ENCODE data around the gene CFAP54.
"Not testable (repeated sequence)": the region's sequence is repeated elsewhere in the genome, so short reads cannot be mapped to it uniquely, and the experiment has no call there.

The CFAP54 gene

GRCh38 chr12:96472384-96472783, 17.0 kb upstream of the CFAP54 start:
- DNase-seq, result no peak

GRCh38 chr12:96473394-96474093, 15.8 kb upstream of the CFAP54 start:
- no peak for DNase-seq

GRCh38 chr12:96474206-96474605, 15.2 kb upstream of the CFAP54 start:
- DNase-seq, result no peak

GRCh38 chr12:96478011-96478410, 11.4 kb upstream of the CFAP54 start:
- no peak for DNase-seq

DNA sequence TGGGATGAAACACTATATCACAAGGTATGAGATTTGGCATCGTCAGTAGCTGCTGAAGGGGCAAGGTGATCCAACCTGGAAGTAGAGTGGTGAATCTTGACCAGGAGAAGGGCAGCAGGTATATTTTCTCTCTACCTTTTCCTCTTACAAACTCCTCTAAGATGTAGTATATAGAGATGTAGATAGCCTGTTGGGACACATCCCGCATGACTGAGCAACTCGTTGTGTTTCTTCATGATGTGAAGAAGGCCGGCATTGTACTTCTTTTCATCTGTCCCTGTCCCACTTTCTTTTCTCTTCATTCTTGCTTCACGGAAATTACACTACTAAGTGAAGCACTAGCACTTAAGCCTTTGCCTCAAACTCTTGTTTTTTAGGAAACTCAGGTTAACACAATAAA, 7.3 kb upstream of the CFAP54 start:
- no peak for DNase-seq

GRCh38 chr12:96483116-96483515, 6.3 kb upstream of the CFAP54 start:
- no peak for DNase-seq

GRCh38 chr12:96486751-96487613, 2.4 kb upstream of the CFAP54 start:
- peak in 1 of 56 donors; percentile 0 for DNase-seq

- no peak for DNase-seq
Measured at GRCh38 chr12:96487634-96488033, 1.7 kb upstream of the CFAP54 start.

GRCh38 chr12:96493106-96493505, 3.7 kb downstream of the CFAP54 start:
- no peak for DNase-seq

DNA sequence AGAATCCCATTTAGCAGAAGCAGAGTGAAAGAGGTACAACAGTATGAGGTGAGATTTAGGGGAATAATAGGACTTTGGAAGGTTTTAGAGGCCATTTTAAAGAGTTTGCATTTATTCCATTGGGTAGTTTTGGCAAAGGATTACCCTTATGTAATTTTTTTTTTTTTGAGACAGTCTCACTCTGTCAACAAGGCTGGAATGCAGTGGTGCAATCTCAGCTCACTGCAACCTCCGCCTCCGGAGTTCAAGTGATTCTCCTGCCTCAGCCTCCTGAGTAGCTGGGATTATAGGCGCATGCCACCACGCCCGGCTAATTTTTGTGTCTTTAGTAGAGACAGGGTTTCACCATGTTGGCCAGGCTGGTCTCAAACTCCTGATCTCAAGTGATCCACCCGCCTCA, 4.8 kb downstream of the CFAP54 start:
- DNase-seq, result not testable (repeated sequence)

- no peak for DNase-seq
Measured at GRCh38 chr12:96495155-96495554, 5.8 kb downstream of the CFAP54 start.

- no peak for DNase-seq
Measured at GRCh38 chr12:96495841-96496545, 6.6 kb downstream of the CFAP54 start.

DNA sequence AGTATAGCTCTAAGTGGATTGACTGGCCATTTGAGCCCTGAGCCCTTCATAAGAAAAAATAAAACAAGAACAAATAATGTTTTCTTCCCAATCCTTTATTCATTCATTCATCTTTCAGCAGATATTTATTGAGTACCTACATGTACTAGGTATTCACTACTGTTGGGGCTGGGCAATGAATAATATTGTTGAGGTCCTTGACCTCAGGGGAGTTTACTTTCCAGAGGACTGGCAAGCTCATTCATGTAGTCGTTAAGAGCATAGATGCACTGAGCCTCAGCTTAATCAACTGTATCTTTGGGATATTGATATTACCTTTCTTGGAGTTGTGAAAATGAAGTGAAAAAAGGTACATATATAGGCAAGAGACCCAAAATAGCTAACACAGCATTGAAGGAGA, 7.6 kb downstream of the CFAP54 start:
- no peak for DNase-seq

- DNase-seq, result no peak
Measured at GRCh38 chr12:96497855-96498254, 8.5 kb downstream of the CFAP54 start.

GRCh38 chr12:96500693-96501092, 11.3 kb downstream of the CFAP54 start:
- peak in 4 of 56 donors; percentile 0 to 24 (median 4) for DNase-seq

GRCh38 chr12:96501133-96501761, 11.9 kb downstream of the CFAP54 start:
- DNase-seq, result no peak

- DNase-seq, result no peak
Measured at GRCh38 chr12:96501908-96502307, 12.5 kb downstream of the CFAP54 start.

DNA sequence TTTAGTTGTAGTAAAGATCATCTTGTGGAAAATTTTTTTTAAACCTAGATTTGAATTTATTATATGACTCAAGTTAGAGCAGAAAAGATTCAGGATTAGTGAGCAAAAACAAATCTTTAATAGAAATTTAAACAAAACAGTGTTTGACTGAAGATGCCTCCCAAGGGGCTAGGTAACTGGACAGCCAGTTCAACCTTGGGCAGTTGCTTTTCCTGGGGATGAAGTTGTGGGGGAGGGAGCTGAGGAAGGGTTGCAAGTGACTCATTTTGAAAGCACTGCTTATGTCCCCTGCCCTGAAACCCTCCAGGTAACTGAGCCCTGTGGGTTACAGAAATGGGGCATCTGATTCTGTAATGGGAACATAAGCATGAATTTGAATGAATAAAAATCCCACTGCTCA, 13.1 kb downstream of the CFAP54 start:
- DNase-seq, result no peak

- DNase-seq, result no peak
Measured at GRCh38 chr12:96502949-96503532, 13.7 kb downstream of the CFAP54 start.

GRCh38 chr12:96503976-96504375, 14.6 kb downstream of the CFAP54 start:
- DNase-seq, result no peak

GRCh38 chr12:96506776-96507175, 17.4 kb downstream of the CFAP54 start:
- DNase-seq, result no peak

All from amygdala (tissue), 56 donors.